CD14-positive monocyte (primary cell): Measurements from ENCODE around the gene PRR18. TPM values are rescaled to one million over a fixed set of nuclear protein-coding genes. Genes with fewer than 3 reads are reported as not detected.
A peak's percentile ranks its signal among the peaks of the same experiment; 100 is the strongest.

Experiments
- DNase-seq, 3 donors: peaks; one replicate each; pipeline ENCODE4 v3.0.0-alpha.2; 2011 to 2022
- H2AFZ ChIP-seq: 2 replicates; pipeline ENCODE4 v1.6.0; 2012; ENCODE audit warnings: mild to moderate bottlenecking, low read depth, low read length, inconsistent platforms; ENCODE audit not compliant: insufficient read depth, poor library complexity, severe bottlenecking
- H3K27ac ChIP-seq, 2 donors: 1 replicate in 1 of 2; 2 replicates in 1 of 2; pipeline ENCODE4 v1.5.1; 2012 to 2013; ENCODE audit warnings: low read length in 2 of 2, control low read depth in 1 of 2, inconsistent platforms in 1 of 2, low read depth in 1 of 2, mild to moderate bottlenecking in 1 of 2
- H3K27me3 ChIP-seq, 2 donors: one replicate each; pipeline versions ENCODE4 v1.6.0 to v1.6.1; 2011 to 2013; ENCODE audit warnings: low read length in 2 of 2; ENCODE audit not compliant: control insufficient read depth in 2 of 2, insufficient read depth in 2 of 2
- H3K36me3 ChIP-seq, 2 donors: replicated peaks in 1 of 2; 1 replicate in 1 of 2; 2 replicates in 1 of 2; pipeline versions ENCODE4 v1.5.1 to v1.6.1; 2012 to 2013; ENCODE audit warnings: low read length in 2 of 2, control low read depth in 1 of 2, inconsistent platforms in 1 of 2, mild to moderate bottlenecking in 1 of 2; ENCODE audit not compliant: insufficient read depth in 2 of 2, control insufficient read depth in 1 of 2
- H3K4me1 ChIP-seq, 2 donors: 1 replicate in 1 of 2; 2 replicates in 1 of 2; pipeline versions ENCODE4 v1.5.1 to v1.6.1; 2012 to 2013; ENCODE audit warnings: low read length in 2 of 2, control low read depth in 1 of 2, inconsistent platforms in 1 of 2, mild to moderate bottlenecking in 1 of 2, moderate library complexity in 1 of 2; ENCODE audit not compliant: insufficient read depth in 2 of 2, control insufficient read depth in 1 of 2
- H3K4me2 ChIP-seq: replicated peaks from 2 replicates; pipeline ENCODE3; 2012; ENCODE audit warnings: low read length, moderate library complexity, mild to moderate bottlenecking; ENCODE audit not compliant: poor library complexity, severe bottlenecking; ENCODE audit errors: extremely low read depth
- H3K4me3 ChIP-seq, 3 experiments: fragments of 200-600 bp in 1 of 3; sonication (generic) in 1 of 3; replicated peaks in 1 of 3; 1 replicate in 2 of 3; 2 replicates in 1 of 3; pipeline ENCODE4 v1.5.1; 2011 to 2013; ENCODE audit warnings: low read length in 3 of 3, mild to moderate bottlenecking in 3 of 3, control low read depth in 2 of 3, low read depth in 2 of 3, inconsistent platforms in 1 of 3, moderate library complexity in 1 of 3
- H3K79me2 ChIP-seq: 2 replicates; pipeline ENCODE4 v1.6.0; 2012; ENCODE audit warnings: mild to moderate bottlenecking, control low read depth, inconsistent platforms, low read length, moderate library complexity; ENCODE audit not compliant: insufficient read depth
- H3K9ac ChIP-seq: 2 replicates; pipeline ENCODE4 v1.6.0; 2017; ENCODE audit warnings: low read length, mild to moderate bottlenecking; ENCODE audit not compliant: insufficient read depth, poor library complexity, severe bottlenecking
- H3K9me3 ChIP-seq, 2 donors: replicated peaks in 1 of 2; 1 replicate in 1 of 2; 2 replicates in 1 of 2; pipeline versions ENCODE4 v1.5.1 to v1.6.1; 2012 to 2013; ENCODE audit warnings: low read length in 2 of 2, control low read depth in 1 of 2; ENCODE audit not compliant: control insufficient read depth in 1 of 2, insufficient read depth in 1 of 2
- H4K20me1 ChIP-seq: 2 replicates; pipeline ENCODE4 v1.6.0; 2012; ENCODE audit warnings: mild to moderate bottlenecking, low read length, control low read depth, moderate library complexity; ENCODE audit not compliant: insufficient read depth
- H3K27ac Mint-ChIP-seq, 7 donors: one replicate each; pipeline ENCODE4 v1.8.0; 2020; ENCODE audit warnings: mild to moderate bottlenecking in 7 of 7, mixed read lengths in 7 of 7, moderate library complexity in 6 of 7, inconsistent platforms in 2 of 7
- H3K27me3 Mint-ChIP-seq, 3 donors: one replicate each; pipeline ENCODE4 v1.8.0; 2021 to 2022; ENCODE audit warnings: low read depth in 3 of 3, mild to moderate bottlenecking in 3 of 3, mixed read lengths in 3 of 3, moderate library complexity in 3 of 3, inconsistent platforms in 1 of 3
- H3K36me3 Mint-ChIP-seq, 2 donors: one replicate each; pipeline ENCODE4 v1.8.0; 2020; ENCODE audit warnings: mixed read lengths in 2 of 2, inconsistent platforms in 1 of 2, mild to moderate bottlenecking in 1 of 2
- H3K4me1 Mint-ChIP-seq: one replicate; pipeline ENCODE4 v1.8.0; 2020; ENCODE audit warnings: mild to moderate bottlenecking, mixed read lengths
- H3K4me3 Mint-ChIP-seq, 2 donors: one replicate each; pipeline ENCODE4 v1.8.0; 2020; ENCODE audit warnings: mild to moderate bottlenecking in 2 of 2, mixed read lengths in 2 of 2, moderate library complexity in 1 of 2
- H3K9me3 Mint-ChIP-seq, 7 donors: one replicate each; pipeline ENCODE4 v1.8.0; 2020 to 2022; ENCODE audit warnings: mixed read lengths in 7 of 7, mild to moderate bottlenecking in 6 of 7, moderate library complexity in 6 of 7, inconsistent platforms in 2 of 7
- CTCF ChIP-seq: fragments of 200-600 bp; IDR thresholded peaks from one replicate; pipeline ENCODE4 v1.8.0; 2022; ENCODE audit warnings: antibody characterized with exemption, mild to moderate bottlenecking
- WGBS: methylation state at CpG from one replicate; pipeline ENCODE4 v1.1.5; 2013; ENCODE audit warnings: missing lambda C conversion rate; ENCODE audit not compliant: insufficient coverage; 5-methylcytosine and 5-hydroxymethylcytosine counted together
- intact Hi-C, 2 donors: fragments of 100-400 bp; cut with micrococcal nuclease; formaldehyde crosslinking; loops; one replicate each; pipeline versions ENCODE4 v1.15.0 to v1.15.1; 2023
- polyA plus RNA-seq, 3 donors: library from polyadenylated mRNA; depleted of rRNA in 1 of 3; unstranded in 2 of 3; stranded (reverse) in 1 of 3; fragments of 300-500 nt in 2 of 3; fragments of >200 nt in 1 of 3; fragmentation: Illumina TruSeq in 2 of 3; gene quantifications; 1 replicate in 2 of 3; 2 replicates in 1 of 3; pipeline ENCODE4 v1.2.3, GENCODE V29; 2012 to 2021

The PRR18 gene
- polyA plus RNA-seq, 3 donors: not detected

GRCh38 chr6:166338854-166339253, 30.7 kb upstream of the PRR18 start:
- Histone ChIP-seq H2AFZ (no peak overlapping the region), H3K9me3 (no peaks in the 10 kb centered on the region), H3K4me3 (no peak overlapping the region), H4K20me1 (peaks cover 75% of the 10 kb centered on the region), H3K4me1 (peaks cover 29 to 32% of the 10 kb centered on the region in 2 donors), H3K36me3 (peaks cover 21 to 53% of the 10 kb centered on the region in 2 donors), H3K9ac (no peak overlapping the region), H3K4me2 (no peak overlapping the region), H3K27me3 (no peaks in the 10 kb centered on the region), H3K27ac (peak overlapping the region in 1 of 2 donors; percentile 32), H3K79me2 (peaks cover 89% of the 10 kb centered on the region)
- intact Hi-C loops: no loop called here
- no peak overlapping the region for H3K4me3 Mint-ChIP-seq
- no peak for TF ChIP-seq CTCF
- 100% methylated on average over 9 of the region's 9 CpGs for WGBS
- H3K27me3 Mint-ChIP-seq: no peaks in the 10 kb centered on the region
- peaks cover 18 to 33% of the 10 kb centered on the region in 2 donors for H3K36me3 Mint-ChIP-seq
- H3K9me3 Mint-ChIP-seq: no peaks in the 10 kb centered on the region
- peak overlapping the region in 2 of 7 donors; percentile 25 to 26 for H3K27ac Mint-ChIP-seq
- no peak for DNase-seq
- peaks cover 22% of the 10 kb centered on the region for H3K4me1 Mint-ChIP-seq

DNA sequence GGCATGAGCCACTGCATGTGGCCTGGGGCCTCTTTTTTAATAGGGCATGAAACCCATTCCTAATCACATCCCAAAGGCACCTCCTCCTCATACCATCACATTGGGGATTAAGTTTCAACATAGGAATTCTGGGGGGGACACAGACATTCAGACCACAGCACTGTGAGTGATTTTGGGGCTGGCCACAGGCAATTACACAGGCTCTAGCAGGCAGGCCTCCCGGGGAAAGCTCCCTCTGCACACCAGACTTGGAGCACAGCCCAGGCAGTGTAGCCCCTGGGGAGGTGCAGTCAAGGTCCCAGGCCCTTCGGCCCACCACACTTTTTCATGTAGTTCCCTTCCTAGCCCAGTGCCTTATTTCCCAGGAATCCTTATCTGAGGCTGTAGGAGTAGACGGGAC, 28.7 kb upstream of the PRR18 start:
- Histone ChIP-seq H3K36me3 (peaks cover 26 to 54% of the 10 kb centered on the region in 2 donors), H4K20me1 (peaks cover 95% of the 10 kb centered on the region), H3K27ac (no peak overlapping the region), H3K9ac (no peak overlapping the region), H3K4me1 (peaks cover 31 to 32% of the 10 kb centered on the region in 2 donors), H2AFZ (no peak overlapping the region), H3K4me2 (no peak overlapping the region), H3K79me2 (peaks cover 98% of the 10 kb centered on the region), H3K27me3 (no peaks in the 10 kb centered on the region), H3K4me3 (no peak overlapping the region), H3K9me3 (no peaks in the 10 kb centered on the region)
- Mint-ChIP-seq H3K27me3 (no peaks in the 10 kb centered on the region), H3K36me3 (peaks cover 30 to 38% of the 10 kb centered on the region in 2 donors), H3K27ac (peak overlapping the region in 3 of 7 donors; percentile 26 to 51 (median 39)), H3K4me1 (peaks cover 33% of the 10 kb centered on the region), H3K4me3 (no peak overlapping the region), H3K9me3 (no peaks in the 10 kb centered on the region)
- TF ChIP-seq CTCF: no peak
- intact Hi-C loops: no loop called here
- 100% methylated on average over 2 of the region's 3 CpGs for WGBS
- no peak for DNase-seq
